ENCODE results near the gene COL18A1.

COL18A1 gene

DNA sequence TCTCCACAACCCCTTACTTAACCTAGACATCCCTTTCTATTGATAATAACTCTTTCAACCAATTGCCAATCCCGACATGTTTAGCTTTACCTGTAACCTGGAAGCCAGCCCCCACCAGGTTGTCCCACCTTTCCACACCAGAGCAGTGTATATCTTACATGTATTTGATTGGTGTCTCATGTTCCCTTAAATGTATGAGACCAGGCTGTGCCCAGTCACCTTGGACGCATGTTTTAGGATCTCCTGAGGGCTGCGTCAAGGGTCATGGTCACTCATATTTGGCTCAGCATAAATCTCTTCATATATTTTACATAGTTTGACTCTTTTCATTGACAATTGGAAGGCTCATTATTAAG lies 142.6 kb downstream of the COL18A1 start:
- no peak for DNase-seq (ENCODE audit: low spot score)

DNA sequence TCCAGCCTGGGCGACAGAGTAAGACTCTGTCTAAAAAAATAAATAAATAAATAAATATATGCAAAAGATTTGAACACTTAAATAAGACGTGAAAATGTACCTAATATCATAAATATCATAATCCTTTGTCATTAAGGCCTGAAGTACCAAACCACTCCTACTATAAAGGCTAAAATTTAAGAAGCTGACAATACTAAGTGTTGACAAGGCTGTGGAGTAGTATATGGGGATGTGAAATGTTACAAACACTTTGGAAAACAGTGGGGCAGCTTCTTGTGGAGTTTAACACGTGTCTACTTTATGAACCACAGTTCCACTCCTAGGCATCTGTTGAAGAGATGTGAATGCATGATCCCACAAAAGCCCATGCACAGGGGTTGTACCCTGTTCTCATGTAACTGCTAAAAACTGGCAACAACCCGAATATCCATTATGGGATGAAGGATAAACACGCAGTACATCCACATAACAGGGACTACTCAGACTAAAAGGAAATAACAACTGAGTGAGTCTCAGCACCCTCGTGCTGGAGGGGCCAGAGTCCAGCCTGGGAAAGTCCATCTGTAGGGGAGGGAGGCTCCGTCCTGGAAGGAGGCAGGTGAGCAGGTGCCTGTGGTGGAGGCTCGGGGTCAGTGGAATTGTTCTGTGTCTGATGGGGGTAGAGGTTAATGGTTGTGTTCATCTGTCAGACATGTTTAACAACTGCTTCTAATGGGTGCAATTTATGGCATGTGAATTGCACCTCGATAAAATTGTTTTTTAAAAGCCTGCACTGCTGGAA lies 143.9 kb downstream of the COL18A1 start:
- no peak for DNase-seq (ENCODE audit: low spot score)

DNA sequence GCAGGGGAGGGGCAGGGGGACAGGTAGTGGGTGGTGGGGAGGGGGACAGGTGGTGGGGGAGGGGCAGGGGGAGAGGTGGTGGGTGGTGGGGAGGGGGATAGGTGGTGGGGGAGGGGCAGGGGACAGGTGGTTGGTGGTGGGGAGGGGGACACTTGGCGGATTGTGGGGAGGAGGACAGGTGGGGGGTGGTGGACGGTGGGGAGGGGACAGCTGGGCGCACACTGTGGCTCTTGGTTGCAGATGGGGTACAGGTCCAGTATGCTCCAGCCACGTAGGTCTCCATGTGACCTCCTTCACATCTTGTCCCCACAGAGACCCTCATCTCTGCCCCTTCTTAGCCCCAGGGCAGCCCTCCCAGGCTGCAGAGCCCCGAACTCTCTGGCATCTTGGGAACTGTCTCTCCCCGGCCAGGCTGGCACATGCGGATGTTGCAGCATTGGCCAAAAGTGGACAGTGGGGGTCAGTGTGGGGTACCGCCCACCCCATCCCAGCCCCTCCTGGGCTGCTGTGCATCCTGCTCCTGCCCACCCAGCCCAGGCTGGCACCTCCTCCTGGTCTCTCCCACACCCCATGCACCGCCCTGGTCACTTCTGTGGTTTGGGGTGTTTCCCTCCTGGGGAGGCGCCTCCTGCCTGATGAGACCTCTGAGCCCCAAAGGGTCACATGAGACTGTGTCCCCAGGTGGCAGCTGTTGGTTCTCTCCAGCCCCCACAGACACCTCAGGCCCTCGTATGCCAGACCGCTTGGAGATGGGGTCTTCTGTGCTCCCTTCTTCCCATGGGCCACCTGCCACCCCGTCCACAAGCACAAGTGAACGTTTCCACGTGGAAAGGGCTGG lies 144.9 kb downstream of the COL18A1 start:
- DNase-seq (ENCODE audit: low spot score) = no peak

DNA sequence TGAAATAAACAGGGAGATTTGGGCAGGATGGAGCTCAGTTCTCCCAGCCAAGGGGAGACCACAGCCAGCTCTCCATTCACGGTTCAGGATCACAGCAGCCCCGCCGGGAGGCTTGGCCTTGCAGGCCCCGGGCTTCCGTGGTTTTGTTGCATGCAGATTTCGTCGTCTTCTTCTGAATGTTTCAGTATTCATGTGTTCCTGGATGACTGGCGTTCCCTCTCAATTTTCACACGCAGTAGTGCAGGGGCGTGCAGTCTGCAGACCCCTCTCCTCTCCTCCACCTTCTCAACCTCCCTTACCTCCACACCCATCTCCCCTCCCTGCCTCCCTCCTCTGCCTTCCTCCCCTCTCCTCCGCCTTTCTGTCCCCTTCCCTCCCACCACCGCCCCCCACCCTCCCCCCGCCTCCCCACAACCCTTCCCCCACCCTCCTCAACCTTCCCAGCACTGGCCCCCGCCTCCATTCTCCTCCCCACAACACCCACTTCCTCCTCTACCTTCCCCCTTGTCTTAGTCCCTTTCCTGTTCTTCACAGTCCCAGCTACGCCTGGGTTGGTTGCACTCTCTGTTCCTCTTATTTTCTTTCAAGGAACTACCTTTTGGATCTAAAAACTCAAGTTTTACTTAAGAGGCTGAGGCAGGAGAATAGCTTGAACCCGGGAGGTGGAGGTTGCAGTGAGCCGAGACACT lies 145.7 kb downstream of the COL18A1 start:
- DNase-seq (ENCODE audit: low spot score) = no peak

DNA sequence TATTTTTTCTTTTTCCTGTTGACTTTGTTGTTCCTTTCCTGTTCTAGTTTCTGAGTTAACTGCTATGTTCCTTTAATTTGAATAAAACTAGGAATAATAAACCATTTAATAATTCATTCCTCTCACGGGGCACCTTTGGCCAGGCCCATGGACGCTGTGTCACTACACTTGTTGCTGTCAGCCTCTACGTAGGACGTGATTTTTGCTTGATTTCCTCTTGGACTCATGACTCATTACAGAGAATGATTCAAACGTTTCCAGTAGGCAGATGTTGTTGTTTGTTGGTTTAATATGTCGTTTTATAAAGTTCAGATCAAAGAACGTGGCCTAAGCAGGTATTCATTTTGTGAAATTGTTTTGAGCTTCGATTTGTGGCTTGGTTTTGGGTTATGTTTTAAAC lies 146.4 kb downstream of the COL18A1 start:
- no peak for DNase-seq (ENCODE audit: low spot score)

DNA sequence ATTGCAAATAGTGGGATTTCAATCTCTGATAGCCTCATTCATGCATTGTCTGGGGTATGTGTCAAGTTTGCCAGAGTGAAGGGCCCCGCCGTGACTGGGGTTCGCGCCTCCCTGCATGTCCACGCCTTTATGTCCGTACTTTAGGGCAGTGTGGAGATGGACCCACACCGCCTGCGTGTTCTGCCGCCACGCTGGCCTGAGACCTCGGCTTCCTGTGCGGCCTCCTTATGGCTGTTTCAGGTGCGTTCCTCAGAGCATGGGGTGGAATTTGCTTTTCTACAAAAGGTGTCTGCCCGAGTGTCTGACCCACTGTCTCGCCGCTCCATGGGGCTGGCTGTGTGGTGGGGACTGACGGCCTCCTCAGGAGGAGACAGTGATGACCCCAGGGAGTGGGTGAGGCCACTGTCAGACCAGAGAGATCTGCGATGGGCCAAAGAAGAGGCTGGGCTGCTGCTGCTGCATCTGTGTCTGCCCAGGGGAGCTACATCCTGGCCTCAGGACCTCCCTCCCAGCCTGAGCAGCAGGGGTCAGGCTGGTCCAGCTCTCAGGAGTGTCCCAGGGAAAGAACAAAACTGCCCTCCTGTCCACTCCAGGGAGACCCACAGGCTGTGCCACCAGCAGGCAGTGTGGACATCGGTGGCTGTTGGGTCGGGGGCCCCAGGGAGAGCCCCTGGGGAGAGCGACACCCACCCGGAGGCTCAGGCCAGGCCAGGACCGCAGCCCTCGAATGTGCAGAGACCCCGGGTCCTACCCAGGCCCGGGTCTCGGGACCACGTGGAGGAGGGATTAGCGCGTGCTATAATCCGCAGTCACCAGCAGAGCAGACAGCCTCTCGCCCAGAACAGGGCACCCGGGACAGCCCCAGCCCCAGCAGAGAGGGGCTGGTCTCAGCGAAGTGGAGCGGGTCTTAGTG lies 147.1 kb downstream of the COL18A1 start:
- DNase-seq (ENCODE audit: low spot score) = no peak

DNA sequence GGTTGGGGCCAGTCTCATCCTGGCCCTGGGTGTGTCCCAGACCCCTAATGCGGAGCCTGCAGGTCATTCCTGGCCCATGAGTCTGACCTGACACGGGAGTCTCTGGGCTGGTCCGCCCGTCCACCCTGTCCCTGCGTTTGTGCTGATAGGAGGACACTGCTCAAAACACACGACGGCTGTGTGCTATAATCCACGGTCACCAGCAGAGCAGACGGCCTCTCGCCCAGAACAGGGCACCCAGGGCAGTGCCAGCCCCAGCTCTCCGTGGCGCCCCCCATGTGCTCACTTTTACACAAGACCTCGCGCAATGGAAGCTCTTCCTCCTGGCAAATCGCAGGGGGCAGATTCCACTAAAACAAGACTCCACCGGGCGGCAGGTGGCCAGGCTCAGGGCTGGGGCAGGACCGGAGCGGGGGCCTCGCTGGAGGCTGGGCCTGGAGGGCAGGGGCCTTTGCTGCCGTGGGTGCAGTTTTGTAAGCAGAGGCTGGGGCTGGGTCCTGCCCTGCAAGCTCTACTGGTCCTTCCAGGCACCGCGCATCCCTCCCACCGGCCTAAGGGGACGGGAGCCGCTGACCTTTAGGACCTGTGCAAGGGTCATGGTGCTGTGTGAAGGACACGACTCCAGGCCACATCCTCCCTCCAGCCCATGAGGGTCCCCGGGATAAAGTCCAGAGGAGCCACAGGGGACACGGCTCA lies 147.9 kb downstream of the COL18A1 start:
- DNase-seq (ENCODE audit: low spot score) = no peak

DNA sequence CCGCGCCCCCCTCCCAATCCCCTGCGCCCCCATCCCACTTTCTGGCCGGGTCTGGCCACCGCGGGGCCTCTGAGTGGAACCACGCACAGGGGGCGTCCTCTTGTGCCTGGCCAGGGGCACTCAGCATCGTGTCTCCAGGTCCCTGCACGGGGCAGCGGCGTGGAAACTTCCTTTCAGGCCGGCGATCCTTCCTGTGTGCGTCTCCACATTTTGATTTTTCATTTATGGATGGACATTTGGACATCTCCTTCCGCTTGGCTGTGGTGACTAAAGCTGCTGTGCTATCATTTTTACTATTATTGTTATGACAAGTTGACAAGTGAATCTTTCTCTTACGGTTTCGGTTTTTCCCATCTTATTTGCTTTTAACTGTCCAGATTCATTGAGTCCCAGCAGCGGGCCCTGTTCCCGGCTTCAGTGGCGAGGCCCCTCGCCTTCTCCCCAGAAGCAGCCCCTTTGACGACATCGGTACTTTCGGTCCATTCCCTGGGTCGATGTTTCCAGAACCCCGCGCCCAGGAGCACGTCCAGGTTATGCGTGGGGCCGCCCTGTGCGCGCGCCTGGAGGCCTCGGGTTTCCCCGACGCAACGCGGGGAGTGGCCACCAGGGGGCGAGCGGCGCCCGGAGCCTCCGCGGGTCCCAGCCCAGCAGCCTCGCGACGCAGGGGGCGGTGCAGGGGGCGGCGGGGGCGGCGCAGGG lies 149.7 kb downstream of the COL18A1 start:
- DNase-seq (ENCODE audit: low spot score) = peak; percentile 57

DNA sequence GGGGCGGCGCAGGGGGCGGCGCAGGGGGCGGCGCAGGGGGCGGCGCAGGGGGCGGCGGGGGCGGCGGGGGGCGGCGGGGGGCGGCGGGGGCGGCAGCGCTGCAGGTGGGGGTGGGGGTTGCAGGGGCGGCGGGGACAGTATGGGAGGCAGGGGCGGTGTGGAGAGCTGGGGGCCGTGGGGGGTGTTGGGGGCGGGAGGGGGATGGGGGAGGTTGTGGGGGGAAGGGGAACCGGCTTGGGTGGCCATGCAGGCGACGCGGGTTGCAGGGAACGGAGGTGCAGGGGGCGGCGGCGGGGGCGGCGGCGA lies 150.2 kb downstream of the COL18A1 start:
- no peak for DNase-seq (ENCODE audit: low spot score)

DNA sequence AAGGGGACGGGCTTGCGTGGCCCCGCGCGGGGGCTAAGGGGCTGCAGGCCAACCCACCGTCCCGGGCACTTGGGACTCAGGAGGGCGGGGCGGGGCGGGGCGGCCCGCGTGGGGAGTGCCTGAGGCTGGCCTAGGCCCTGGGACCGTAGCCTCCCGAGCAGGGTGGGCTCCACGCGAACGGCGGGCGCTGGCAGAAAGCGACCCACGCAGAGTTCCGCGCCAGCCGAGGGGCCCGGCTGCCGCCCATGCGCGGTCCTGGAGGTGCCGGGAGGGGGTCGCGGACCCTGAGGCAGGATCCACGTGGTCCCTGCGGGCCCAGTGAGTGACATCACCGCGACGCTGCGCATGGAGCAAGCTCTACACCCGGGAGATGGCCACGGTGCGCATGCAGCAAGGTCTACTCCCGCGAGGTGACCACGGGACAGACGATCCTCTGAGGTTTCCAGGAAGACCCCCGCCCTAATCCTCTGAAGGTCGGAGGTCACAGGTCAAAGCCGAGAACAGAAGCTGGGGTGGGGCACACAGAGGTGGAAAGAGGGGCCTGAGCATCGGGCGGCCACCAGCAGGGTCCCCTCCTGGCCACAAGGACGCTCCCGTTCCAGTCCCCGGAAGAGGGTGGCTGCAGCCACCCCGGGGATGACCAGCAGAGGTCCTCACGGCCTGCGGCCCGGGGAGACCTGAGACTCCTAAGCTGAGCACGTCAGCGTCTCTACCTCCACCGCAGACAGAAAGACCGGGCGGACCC lies 150.8 kb downstream of the COL18A1 start:
- no peak for DNase-seq (ENCODE audit: low spot score)

DNA sequence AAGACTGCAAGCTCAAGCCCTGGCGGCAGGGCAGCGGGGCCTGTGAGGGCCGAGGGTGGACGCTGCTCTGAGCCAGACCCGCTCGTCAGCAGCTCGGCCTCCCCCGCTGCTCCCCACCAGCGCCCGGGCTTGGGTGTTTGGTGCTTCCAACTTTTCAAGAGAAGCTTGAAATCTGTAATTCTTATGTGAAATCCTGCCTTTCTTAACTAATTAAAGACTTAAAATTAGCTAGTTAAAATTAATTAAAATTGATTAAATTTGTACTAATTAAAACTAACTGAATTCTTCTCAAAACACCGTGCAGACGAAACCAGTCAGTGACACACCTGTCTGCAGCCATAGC lies 151.3 kb downstream of the COL18A1 start:
- DNase-seq (ENCODE audit: low spot score) = no peak

DNA sequence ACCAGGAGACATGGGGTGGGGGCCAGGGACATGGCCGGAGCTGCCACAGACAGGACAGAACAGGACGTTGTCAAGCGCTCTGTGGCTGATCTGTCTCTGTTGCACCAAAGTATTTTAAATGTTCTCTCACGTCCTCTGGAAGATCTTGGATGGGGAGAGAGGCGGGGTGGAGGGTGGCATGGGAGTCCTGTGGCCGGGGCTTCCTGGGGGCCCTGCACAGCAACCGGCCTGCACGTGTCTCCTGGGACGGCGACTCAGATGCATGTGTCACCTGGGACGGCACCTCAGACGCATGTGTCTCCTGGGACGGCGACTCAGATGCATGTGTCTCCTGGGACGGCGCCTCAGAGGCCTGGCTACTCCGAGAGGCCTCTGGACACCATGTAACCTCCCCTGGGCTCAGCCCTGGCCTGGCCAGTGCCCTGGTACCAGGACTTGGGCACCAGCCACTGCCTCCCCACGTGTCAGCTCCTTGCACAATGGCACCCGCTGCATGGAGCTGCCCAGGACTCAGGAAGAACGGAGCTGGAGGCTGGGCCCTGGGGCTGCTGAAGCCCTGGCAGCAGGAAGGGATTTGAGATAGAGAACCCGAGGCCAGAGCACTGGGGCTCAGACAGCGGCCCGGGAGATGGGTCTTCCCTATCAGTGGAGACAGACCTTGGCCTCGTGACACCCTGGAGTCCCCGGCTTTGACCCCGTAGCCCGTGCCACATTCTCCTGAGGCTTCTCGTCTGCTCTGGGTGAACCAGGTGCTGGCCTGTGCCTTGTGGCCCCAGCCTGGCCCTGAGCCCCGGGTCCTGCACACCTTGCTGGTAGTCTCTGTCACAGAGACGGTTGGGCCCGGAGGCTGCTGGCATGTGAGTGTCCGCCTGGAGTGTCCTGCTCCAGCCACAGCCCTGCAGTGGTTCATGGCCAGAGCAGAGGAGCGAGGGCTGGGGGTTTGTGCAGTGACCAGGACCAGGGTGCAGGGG lies 152.0 kb downstream of the COL18A1 start:
- no peak for DNase-seq (ENCODE audit: low spot score)

DNA sequence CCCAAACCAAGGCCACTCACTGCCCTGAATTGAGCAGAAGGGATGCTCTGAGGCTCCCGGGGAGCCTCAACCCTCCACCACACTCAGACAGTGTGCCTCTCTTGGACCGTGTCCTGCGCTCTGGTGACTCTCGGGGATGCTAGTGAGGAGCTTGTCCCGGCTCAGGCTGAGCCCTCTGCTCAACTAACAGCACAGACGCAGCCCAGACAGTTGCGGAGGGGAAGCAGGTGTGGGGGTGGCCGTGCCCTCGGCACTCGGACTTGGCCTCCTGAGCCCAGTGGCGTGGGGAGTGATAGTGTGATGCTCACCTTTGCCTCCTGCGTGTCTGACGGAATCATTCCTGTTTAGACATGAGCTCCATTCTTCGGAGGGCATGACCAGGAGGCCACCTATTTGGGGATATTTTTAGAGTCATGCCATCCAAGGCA lies 152.7 kb downstream of the COL18A1 start:
- no peak for DNase-seq (ENCODE audit: low spot score)

DNA sequence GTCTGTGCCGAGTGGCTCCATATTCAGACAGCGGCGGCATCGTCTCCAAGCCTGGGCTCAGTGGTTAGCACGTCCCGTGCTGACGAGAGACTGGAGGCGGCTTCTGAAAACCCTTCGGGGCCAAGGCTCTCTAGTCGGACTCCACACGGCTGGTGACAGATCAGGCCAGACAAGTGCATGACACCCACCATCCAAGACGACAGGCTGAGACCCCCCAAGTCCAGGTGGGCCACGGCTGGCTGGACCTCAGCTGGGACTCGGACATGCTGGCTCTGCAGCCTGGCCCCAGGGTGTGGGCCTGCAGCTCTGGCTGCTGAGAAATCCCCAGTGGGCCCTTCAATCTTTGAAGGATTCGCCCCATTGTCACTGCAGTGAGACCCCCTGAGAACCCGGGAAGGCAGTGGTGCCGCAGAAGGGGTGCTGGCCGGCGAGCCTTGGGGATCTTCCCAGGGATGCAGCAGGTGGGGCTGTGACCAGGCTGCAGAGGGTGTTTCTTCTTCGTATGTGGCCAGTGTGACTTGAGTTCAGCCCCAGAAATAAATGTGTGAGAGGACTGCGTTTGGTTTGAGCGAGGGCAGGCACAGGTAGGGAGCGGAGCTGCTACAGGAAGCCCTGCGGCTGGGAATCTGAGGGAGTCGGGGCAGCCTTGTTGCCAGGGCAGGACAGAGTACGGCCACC lies 153.2 kb downstream of the COL18A1 start:
- no peak for DNase-seq (ENCODE audit: low spot score)

DNA sequence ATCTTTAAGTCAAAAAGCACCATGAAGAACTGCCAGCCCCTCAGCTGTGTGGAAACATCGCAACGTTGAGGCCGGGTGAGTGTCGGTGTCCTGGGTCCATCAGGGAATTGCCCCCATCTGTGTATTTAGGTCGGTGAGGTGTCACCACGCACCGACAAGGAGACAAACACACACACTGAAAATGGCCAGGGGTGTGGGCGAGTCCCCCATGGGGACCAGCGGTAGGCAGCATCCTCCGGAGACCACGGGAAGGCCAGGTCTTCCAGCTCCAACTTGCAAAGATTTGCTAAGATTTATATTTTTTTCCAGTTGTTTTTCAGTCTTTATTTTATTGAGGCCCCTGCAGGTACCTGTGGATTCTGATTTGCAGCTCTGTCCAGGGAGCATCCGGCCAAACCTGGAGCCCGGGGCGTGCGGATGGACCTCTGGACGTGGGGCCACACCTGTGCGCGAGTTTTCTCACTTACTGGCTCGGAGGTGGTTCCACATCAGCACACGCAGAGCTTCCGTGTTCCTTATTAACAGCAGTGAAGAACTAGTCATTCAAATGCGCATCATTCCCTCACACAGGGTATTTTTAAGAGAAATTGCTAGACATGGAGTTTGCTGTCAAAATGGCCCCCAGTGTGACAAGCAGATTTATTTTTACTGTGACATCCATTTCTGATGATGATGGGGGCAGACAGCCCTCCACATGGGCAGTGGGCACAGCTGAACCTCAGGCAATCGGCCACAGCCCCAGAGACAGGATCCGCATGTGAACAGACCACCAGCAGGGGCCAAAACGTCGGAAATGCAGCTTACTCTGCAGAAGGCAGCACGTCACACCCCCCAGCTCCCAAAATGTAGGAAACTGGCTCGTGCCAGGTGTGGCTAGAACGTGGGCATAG lies 154.5 kb downstream of the COL18A1 start:
- DNase-seq (ENCODE audit: low spot score) = no peak

DNA sequence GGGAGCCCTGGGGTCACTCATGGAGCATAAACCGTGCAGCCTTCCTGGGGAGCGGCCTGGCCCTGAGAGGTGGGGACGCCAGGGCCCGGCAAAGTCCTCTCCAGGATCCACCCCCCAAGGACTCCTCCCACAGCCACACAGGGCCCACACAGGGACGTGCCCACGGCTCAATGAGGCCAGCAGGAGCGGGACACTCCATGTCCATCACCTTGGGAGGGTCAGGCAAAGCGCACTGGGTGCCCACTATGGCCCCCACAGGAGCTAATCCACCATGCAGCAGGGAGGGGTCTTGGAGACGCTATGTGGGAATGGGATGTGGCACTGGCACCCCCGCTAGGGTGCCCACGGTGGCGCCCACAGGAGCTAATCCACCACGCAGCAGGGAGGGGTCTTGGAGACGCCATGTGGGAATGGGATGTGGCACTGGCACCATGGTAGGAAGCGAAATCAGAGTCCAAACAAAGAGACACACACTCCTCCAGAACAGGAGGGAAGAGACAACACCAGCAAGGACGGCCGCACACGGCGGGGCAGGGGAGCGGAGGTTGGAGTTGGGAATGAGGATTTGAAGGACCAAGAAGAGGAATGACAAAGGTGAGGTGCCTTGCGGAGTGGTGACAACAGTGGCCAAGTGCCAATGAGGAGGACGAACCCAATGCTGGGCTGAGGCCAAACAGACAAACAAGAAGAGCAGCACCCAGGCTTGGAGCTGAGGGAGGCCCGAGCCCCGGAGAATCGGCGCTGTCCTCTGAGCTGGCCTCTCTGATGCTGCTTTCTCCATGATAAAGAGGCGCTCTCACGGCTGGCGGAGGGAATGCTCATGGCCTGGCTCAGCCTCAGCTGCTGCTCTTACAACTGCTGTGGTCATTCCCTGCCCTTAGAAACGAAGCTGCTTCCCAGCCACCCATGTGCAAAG lies 155.4 kb downstream of the COL18A1 start:
- no peak for DNase-seq (ENCODE audit: low spot score)
